Psoas muscle (tissue), 8 donors: ENCODE results near the gene TAS2R9. TPM values are rescaled to one million over a fixed set of nuclear protein-coding genes. Genes with fewer than 3 reads are reported as not detected.

Experiments used
- ATAC-seq, 4 donors: fragments of 200-7000 bp; cut with Tn5 transposase; one replicate each; pipeline ENCODE4 v1.9.1; 2020; ENCODE audit warnings: moderate library complexity in 3 of 4, mild to moderate bottlenecking in 2 of 4
- DNase-seq, 2 donors: peaks; one replicate each; pipeline ENCODE4 v3.0.0-alpha.2; 2020
- H3K27ac ChIP-seq: fragments of 200-600 bp; one replicate; pipeline ENCODE4 v1.8.0; 2022
- H3K27me3 ChIP-seq, 3 donors: fragments of 200-600 bp in 1 of 3; one replicate each; pipeline versions ENCODE4 v1.6.1 to v1.8.0; 2013 to 2022; ENCODE audit warnings: low read length in 2 of 3, mild to moderate bottlenecking in 2 of 3, moderate library complexity in 1 of 3; ENCODE audit not compliant: insufficient read depth in 3 of 3
- H3K36me3 ChIP-seq, 2 donors: fragments of 200-600 bp in 1 of 2; one replicate each; pipeline versions ENCODE4 v1.6.1 to v1.8.0; 2013 to 2022; ENCODE audit warnings: low read depth in 1 of 2, mild to moderate bottlenecking in 1 of 2, moderate library complexity in 1 of 2; ENCODE audit not compliant: insufficient read depth in 1 of 2
- H3K4me1 ChIP-seq: fragments of 200-600 bp; one replicate; pipeline ENCODE4 v1.8.0; 2022
- H3K4me3 ChIP-seq: fragments of 200-600 bp; one replicate; pipeline ENCODE4 v1.8.0; 2022; ENCODE audit warnings: mild to moderate bottlenecking
- H3K9me3 ChIP-seq: fragments of 200-600 bp; one replicate; pipeline ENCODE4 v1.8.0; 2022
- WGBS, 3 donors: extraction: QIAGEN DNeasy Blood & Tissue Kit; methylation state at CpG; one replicate each; pipeline versions ENCODE4 v1.1.6 to v1.1.7; 2013; 5-methylcytosine and 5-hydroxymethylcytosine counted together
- intact Hi-C, 2 donors: fragments of 100-400 bp; cut with DNase I; formaldehyde crosslinking; loops; one replicate each; pipeline versions ENCODE4 v1.11.0 to v1.14.2; 2022
- polyA plus RNA-seq, 3 donors: library from polyadenylated mRNA; stranded (reverse); fragments of 200-250 nt; gene quantifications; one replicate each; pipeline ENCODE4 v1.2.3, GENCODE V29; 2013
- total RNA-seq, 4 donors: library from RNA; stranded (reverse); fragmentation: NEBNext Ultra II Directional in 2 of 4; extraction: Animal tissue kit (Norgen Biotek cat#: 25700) in 2 of 4; gene quantifications; one replicate each; pipeline versions ENCODE4 v1.2.1 to v1.2.4, GENCODE V29; 2021 to 2023
- TF ChIP-seq, protein P1 (sequence below): fragments of 200-600 bp; IDR thresholded peaks from one replicate; pipeline ENCODE4 v1.8.0; 2022; ENCODE audit warnings: antibody characterized with exemption
- donor health status: healthy with polysubstance abuse.
- donor health status: DM: no; HTN: no; CAD: no; lungs with moderate emphysema.
- donor health status: Bipolar disorder and iron deficiency.
- donor health status: healthy.
- donor health status: DM: yes; HTN: yes; CAD: no.
- donor health status: DM: no; HTN: no; CAD: no.
- donor health status: DM: no; HTN: no; CAD: no.
- donor health status: DM: yes; HTN: yes; CAD: no.

TAS2R9 gene
- total and polyA plus RNA-seq, 7 donors = not detected

DNA sequence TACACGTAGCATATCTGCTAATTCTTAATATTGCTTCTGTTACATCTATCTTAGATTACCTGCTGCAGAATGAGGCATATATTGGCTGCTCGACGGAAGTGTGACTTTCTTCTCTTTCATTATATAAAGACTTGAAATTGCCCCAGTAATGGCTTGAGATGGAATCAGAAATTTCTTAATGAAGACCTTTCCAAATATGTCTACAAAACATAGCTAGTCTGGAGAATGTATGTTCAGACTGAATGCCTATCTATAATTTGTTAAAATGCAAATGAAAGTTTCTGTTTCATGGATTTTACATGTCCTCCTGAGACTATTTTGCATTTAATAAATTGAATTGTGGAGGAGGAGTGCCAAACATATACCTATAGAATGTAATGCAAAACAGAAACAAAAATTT is 16.3 kb upstream of the TAS2R9 start, which contains the start of gene TAS2R10:
TAS2R10 (minus strand) TSS at position 101 of the 400 bp plus-strand sequence; CDS start at position 12, 89 bp downstream.
- Histone ChIP-seq H3K9me3 (no peaks in the 10 kb centered on the region), H3K4me3 (no peak within 1 kb of the TSS), H3K36me3 (no peaks in the 10 kb centered on the region), H3K4me1 (no peaks in the 10 kb centered on the region), H3K27ac (no peak within 1 kb of the TSS), H3K27me3 (no peaks in the 10 kb centered on the region)
- ATAC-seq = no peak
- TF ChIP-seq, protein P1, sequence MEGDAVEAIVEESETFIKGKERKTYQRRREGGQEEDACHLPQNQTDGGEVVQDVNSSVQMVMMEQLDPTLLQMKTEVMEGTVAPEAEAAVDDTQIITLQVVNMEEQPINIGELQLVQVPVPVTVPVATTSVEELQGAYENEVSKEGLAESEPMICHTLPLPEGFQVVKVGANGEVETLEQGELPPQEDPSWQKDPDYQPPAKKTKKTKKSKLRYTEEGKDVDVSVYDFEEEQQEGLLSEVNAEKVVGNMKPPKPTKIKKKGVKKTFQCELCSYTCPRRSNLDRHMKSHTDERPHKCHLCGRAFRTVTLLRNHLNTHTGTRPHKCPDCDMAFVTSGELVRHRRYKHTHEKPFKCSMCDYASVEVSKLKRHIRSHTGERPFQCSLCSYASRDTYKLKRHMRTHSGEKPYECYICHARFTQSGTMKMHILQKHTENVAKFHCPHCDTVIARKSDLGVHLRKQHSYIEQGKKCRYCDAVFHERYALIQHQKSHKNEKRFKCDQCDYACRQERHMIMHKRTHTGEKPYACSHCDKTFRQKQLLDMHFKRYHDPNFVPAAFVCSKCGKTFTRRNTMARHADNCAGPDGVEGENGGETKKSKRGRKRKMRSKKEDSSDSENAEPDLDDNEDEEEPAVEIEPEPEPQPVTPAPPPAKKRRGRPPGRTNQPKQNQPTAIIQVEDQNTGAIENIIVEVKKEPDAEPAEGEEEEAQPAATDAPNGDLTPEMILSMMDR = no peak
- intact Hi-C loops = no loop called here
- 87 to 93% (median 88%) methylated on average over 3 of the region's 3 CpGs for WGBS, 3 donors
- DNase-seq = no peak

DNA sequence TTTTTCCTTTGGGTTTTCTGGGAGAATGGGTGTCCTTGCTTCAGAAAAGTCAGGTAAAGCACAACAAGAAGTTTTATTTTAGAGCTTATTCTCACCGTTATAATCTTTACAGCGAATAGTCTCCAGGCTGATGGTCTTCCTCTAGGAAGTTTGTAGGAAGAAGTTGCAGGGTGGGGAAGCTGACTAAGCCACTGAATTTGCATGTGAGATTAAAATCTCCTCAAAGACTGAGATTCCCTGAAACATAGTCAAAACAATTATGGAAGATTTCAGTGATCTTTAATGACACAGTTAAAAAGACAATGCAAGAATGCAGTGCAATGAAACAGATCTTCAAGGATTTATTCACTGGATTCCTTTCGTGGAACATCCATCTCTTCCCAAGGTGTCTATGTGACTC is 15.0 kb upstream of the TAS2R9 start:
- Histone ChIP-seq H3K27ac (no peak overlapping the region), H3K36me3 (no peaks in the 10 kb centered on the region), H3K4me1 (no peaks in the 10 kb centered on the region), H3K27me3 (no peaks in the 10 kb centered on the region), H3K9me3 (no peaks in the 10 kb centered on the region), H3K4me3 (no peak overlapping the region)
- ATAC-seq (no peak), DNase-seq (no peak)
- WGBS, 3 donors = 85 to 90% (median 85%) methylated on average over 3 of the region's 3 CpGs
- intact Hi-C loops = no loop called here
- TF ChIP-seq, protein P1 = no peak

DNA sequence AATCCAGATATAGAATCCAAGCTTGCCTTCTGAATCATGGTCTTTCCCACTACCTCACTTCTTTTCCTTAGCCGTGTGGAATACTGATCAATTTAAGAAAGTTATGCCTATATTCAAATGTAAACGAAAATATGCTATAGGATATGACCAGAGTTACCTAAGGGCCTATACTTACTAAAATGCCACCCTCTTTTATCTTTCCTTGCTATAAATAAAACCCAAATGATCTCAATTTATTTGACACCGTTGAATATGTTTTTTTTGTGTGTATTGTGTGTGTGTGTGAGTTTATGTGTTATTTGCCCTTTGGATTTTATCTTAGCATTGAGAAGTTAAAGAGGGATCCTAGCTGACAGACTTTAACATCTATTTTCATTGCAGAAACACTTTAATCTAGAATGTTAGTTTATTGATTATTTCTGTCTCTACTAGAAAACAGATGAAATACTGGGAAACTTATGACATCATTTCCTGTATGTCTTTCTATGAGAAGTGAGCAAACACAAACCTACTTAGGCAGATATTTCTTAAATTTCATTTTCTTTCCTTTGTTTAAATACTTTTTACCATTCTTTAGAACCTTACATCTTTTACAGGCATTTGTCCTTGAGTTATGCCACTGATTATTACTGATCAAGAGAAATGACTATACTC is 2.0 kb upstream of the TAS2R9 start:
- DNase-seq (no peak), ATAC-seq (no peak)
- Histone ChIP-seq H3K27ac (no peak overlapping the region), H3K4me3 (no peak overlapping the region), H3K36me3 (no peaks in the 10 kb centered on the region), H3K27me3 (peaks cover 0 to 2% (median 0%) of the 10 kb centered on the region in 3 donors), H3K9me3 (peaks cover 4% of the 10 kb centered on the region), H3K4me1 (no peaks in the 10 kb centered on the region)
- TF ChIP-seq, protein P1 = no peak
- intact Hi-C loops = no loop called here
- 83 to 87% (median 85%) methylated on average over 3 of the region's 3 CpGs for WGBS, 3 donors

DNA sequence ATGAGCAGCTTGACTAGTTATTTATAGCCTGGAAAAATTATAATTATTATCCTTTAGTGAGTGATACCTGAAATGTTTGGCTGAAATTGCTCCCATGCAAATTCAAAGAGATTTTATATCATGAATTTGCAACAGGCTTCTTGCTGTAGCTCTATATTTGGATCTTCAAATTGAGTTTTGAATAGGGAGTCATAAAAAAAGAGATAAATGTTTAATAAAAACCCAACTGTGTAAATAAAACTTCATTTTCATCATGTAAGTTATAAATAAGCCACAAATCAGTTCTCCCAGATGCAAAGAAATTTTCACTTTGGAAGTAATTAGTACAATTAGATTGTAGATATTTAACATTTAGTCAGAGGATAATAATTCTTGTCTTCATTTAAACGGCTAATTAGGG is 2.8 kb downstream of the TAS2R9 start, which contains the start of gene TAS2R8:
TAS2R8 (minus strand) TSS at position 101 of the 400 bp plus-strand sequence. CDS start 306 bp downstream, outside the sequence.
- TF ChIP-seq, protein P1 = no peak
- no peaks in the 10 kb centered on the region for H3K9me3 ChIP-seq
- ATAC-seq (no peak), DNase-seq (no peak)
- 57 to 64% (median 63%) methylated on average over 1 of the region's 1 CpG for WGBS, 3 donors
- peaks cover 0 to 2% (median 0%) of the 10 kb centered on the region in 3 donors for H3K27me3 ChIP-seq
- intact Hi-C loops = no loop called here
- no peaks in the 10 kb centered on the region for H3K36me3 ChIP-seq
- H3K4me1 ChIP-seq = no peaks in the 10 kb centered on the region
- no peak within 1 kb of the TSS for H3K27ac ChIP-seq
- no peak within 1 kb of the TSS for H3K4me3 ChIP-seq

- WGBS, 3 donors = 54 to 56% (median 55%) methylated on average over 4 of the region's 4 CpGs
- TF ChIP-seq, protein P1 = no peak
- no peaks in the 10 kb centered on the region for H3K27me3 ChIP-seq
Measured at GRCh38 chr12:10802587-10802986, 7.4 kb downstream of the TAS2R9 start, which contains the start of gene TAS2R7. TSS of gene TAS2R7 (minus strand) at chr12:10802627. CDS start at chr12:10802570, 57 bp downstream.

More at GRCh38 chr12:10802587-10802986, 7.4 kb downstream of the TAS2R9 start, which contains the start of gene TAS2R7:
- DNase-seq (no peak), ATAC-seq (no peak)
- H3K27ac ChIP-seq = no peak within 1 kb of the TSS
- no peaks in the 10 kb centered on the region for H3K9me3 ChIP-seq
- H3K4me3 ChIP-seq = no peak within 1 kb of the TSS
- intact Hi-C loops = no loop called here
- H3K36me3 ChIP-seq = no peaks in the 10 kb centered on the region
- H3K4me1 ChIP-seq = no peaks in the 10 kb centered on the region
